Measurements from ENCODE around the gene VOPP1. TPM values are rescaled to one million over a fixed set of nuclear protein-coding genes. Genes with fewer than 3 reads are reported as not detected.

VOPP1 gene
- total RNA-seq, 1 donor from 2014 or later, result 138 TPM

DNA sequence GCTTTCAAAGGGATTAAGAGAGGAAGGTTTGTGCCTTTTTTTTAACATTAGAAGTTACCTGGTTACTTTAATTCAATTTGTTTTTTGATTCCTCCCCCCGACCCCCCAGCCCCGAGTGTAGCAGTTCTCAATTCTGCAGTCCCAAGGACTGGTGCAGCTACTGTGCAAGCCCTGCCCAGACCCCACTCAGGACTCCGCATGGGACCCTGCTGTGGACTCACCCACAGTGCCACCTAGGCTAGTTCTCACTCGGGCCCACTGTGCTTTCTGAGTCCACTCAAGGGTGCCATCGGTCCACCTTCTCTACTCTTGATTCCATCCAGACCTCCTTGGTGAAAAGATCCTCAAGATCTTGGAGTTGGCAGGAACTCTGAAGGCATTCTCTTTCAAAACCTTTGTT, 77.4 kb downstream of the VOPP1 start:
- no peak for DNase-seq (ENCODE audit: extremely low read depth, low read depth, low spot score)

DNA sequence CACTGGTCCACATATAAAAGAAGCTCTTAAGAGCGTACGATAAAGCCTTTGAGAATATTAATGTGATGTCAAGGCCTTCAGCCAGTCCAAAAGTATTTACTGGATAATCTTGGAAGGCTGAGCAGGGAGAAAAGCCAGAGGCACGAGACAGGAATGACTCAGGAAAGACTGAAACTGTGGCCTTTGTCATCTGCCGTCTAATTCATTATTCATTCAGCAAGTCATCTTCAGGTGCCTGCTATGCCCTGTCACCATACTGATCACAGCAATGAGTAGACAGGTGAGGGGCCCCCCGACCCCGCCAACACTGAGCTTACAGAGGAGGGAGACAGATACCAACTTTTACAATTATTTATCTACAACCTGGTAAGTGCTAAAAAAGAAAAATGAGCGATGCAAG, 78.9 kb downstream of the VOPP1 start:
- no peak for DNase-seq (ENCODE audit: extremely low read depth, low read depth, low spot score)

DNA sequence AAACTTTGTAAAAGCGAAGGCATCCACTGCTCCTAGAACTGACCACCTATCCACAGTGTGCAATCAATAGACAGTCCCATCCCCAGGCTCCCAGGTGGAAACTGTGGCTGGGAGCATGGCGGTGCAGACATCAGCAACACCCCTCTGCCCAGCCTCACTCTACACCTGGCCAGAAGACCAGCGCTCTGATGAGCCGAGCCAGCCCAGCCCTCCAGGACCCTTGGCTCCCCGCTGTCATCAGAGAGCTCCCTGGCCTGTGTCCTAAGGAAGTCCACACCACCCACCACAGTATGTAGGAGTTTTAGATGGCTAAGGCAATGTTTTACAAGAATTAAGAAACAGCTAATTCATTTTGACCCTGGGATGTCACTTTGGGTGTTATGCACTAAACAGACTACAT, 81.0 kb downstream of the VOPP1 start:
- no peak for DNase-seq (ENCODE audit: extremely low read depth, low read depth, low spot score)

DNA sequence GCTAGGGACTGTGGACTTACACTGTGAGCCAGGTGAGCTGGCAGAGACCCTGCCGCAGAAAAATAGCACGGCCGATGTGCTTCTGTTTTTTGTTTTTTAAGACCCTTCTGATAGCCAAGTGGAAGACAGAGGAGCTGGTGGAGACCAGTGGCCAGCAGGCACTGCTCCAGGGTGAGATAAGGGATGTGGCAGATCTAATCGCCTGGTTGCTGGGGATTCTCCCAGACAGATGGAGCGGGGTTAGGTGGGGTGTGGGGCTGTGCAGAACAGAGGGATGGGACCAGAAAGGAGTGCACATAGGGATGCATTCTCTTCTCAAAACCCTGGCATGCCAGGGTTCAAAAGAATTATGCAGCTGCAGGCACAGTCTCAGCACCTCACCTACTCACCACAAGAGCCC, 82.2 kb downstream of the VOPP1 start:
- DNase-seq (ENCODE audit: extremely low read depth, low read depth, low spot score), result no peak

DNA sequence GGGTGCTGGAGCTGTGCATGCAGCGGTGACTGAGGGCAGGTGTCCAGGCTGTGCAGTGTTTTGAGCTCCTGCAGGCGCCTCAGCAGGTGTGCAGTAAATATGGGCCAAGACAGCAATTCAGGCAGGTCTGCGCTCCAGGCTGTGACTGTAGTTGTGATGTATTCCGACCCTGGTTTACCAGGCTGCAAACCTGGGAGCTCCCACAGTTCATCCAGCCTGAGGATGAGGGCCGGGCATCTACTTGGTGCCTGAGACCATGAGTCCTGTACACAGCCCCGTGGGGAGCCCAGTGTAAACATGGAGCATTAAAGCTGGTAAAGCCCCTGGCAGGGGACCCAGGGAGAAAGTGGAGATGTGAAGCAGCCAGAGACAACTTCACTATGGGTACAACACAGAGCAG, 82.8 kb downstream of the VOPP1 start:
- no peak for DNase-seq (ENCODE audit: extremely low read depth, low read depth, low spot score)

DNA sequence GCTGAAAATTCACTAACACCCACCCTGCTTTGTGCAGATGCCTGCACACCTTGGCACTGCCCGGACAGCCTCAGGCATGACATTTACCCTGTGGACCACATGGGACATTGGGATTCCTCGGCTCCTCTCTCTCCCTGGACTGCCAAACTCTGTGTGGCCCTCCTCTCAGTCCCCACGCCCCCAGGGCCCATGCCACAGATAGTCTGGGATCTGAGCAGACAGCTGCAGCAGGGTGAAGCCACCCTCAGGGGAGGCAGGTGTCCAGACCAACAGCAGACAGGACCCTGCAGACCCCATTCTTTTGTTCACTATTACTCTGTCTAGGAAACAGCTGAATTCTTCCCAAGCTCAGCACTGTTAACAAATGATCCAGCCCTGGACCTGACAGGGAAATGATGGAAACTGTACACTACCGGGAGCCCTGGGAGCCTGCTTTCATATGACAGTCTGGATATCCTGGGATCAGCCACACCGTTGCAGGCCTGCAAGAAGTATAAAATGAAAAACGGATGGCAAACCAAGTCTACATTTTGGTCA, 83.4 kb downstream of the VOPP1 start:
- DNase-seq (ENCODE audit: extremely low read depth, low read depth, low spot score), result no peak

DNA sequence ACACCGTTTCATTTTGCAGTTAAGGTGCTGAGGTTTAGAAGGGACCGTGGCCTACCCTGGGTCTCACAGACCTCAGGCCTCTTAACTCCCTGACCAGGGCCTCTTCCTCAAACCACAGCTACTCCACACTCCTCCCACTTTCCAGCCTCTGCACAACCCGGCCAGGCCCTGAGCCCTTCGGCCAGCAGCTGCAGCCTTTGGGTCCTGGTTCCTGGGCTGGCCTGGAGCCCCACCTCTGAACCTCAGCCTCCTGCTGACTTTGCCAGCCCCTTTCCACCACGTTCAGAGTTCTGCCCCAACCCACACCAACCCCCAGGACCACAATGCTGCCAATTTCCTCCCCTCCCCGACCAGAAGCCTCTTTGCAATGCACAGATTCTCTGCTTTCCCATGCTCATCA, 84.1 kb downstream of the VOPP1 start:
- no peak for DNase-seq (ENCODE audit: extremely low read depth, low read depth, low spot score)

DNA sequence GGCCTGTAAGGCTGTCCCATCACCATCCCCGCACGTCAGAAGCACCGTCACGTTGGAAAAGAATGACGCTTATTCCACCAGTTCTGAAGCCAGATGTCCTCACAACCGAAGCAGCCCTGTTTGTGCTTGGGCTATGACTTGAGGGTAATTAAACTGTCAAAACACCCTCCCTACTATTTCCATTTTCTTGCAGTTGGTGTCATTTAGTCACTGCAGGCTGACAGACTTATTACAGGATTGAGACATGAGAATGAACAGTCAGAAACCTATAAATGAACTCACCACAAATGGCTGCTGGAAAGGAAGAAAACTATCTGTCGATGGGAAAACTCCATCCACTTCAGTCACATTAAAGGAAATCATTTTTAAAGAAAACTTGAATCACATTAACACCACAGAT, 85.3 kb downstream of the VOPP1 start:
- DNase-seq (ENCODE audit: extremely low read depth, low read depth, low spot score), result no peak

DNA sequence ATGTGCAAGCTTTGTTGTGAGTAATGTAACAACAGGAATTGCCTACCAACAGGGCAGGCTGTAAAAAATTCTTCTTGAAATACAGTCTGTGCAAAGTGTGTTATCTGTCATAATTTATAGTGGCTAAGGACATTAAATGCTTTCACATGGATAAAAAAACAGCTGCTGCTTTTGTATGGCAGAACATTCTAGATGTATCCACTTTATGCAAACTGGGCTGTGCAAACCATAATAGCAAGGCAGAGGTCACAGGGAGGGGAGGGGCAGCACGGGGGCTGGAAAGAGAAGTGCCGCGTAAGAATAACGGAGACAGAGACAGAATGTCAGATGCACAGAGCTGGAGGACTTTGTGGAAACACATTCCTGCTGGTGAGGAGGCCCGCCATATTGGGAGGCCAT, 86.1 kb downstream of the VOPP1 start:
- no peak for DNase-seq (ENCODE audit: extremely low read depth, low read depth, low spot score)

DNA sequence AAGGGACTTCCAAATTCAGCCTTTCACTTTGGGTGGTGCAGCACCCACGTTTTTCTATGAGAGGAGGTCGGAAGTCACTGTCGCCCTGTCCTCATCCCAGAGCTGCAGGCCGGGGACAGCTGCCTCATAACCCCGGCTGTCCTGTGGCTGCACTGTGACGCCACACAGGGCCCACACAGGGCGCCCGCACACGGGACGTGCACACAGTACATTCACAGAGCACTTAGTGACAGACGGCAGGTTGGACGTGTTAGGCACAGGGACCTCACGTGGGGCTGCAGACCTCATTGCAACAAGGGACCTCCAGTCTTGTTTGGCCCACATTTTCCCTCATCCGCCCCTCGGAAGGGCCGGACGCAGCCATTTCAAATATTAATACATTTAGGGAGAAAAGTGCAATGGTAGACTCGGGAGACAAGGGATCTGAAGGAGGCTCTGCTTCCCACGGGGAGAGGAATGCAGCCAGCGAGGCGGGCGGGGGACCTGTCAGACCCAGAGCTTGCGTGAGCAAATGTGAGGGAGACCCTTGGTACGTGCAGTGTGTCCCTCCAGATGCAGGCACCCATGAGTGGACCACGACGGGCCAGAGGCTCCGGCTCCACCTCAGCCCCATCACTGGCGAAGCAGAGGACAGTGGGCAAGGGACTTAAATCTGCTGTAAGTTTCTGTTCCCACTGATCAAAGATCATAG, 86.7 kb downstream of the VOPP1 start:
- no peak for DNase-seq (ENCODE audit: extremely low read depth, low read depth, low spot score)

DNA sequence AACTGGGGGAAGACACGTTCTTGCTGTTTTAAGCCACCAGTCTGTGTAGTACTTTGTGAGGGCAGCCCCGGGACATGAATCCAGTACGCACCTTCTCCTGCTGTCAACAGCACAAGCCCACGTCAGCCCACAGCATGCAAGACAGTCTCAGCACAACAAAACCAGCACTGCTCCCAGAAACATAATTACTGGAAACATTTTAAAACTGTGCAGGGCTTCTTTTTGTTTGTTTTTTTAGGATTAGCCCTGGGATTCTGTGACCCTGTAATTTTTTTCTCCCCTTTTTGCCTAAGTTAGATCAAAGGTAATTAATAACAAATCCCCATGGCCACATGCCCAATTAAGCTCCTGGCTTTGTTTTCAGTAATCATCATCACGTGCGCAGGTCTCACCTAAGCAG, 87.5 kb downstream of the VOPP1 start:
- DNase-seq (ENCODE audit: extremely low read depth, low read depth, low spot score), result no peak

DNA sequence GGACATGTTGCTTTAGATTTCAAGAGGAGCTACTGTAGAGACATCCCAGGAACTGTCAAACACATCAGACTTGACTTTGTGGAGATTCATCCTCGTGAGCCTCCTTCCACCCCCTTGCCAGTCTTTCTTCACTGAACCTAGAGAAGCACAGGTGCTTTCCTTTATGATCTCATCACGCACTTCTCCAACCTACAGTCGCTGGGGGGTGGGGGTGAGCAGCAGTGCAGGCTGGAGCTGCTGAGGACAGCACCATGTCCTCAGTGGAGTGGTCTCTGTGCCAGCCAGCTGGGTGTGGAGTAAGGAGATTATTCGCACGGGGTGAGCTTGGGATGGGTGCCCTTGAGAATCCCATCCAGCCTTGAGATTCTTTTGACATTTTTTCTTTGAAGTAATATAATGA, 88.1 kb downstream of the VOPP1 start:
- DNase-seq (ENCODE audit: extremely low read depth, low read depth, low spot score), result no peak

DNA sequence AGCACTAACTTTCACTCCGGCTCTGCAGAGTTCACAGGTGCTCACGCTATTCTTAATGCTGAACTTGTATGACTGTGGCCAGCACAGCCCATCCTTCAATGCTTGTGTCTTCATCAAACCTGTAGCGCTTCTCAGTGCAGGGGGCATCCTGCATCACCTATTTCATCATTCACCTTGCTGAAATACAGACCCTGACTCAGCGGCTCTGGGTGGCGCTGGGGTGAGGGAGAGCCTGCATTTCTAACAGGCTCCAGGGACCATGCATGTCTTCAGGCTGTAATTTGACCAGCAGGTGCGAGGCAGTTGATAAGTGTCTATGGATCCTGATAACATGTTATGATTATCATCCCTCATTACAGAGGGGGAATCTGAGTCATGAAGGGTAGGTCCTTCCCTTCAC, 89.3 kb downstream of the VOPP1 start:
- DNase-seq (ENCODE audit: extremely low read depth, low read depth, low spot score), result no peak

DNA sequence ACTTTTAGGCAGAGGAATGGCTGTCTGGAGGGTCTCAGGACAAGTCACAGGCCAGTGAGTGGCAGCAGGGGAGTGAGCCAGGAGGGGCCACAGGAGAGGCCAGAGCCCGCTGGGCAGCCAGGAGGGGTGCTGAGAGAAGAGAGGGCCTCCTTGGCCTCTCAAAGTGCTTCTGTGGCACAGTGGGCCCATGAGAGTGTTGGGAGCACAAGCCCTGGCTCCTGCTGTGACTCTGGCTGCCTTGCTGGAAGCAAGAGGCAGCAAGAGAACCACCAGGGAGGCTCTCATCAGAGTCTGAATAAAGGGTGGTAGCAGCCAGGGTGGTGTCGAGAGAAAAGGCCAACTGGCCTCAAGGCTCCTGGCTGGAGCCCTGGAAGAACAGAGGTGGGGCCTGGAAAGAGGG, 91.1 kb downstream of the VOPP1 start:
- no peak for DNase-seq (ENCODE audit: extremely low read depth, low read depth, low spot score)

DNA sequence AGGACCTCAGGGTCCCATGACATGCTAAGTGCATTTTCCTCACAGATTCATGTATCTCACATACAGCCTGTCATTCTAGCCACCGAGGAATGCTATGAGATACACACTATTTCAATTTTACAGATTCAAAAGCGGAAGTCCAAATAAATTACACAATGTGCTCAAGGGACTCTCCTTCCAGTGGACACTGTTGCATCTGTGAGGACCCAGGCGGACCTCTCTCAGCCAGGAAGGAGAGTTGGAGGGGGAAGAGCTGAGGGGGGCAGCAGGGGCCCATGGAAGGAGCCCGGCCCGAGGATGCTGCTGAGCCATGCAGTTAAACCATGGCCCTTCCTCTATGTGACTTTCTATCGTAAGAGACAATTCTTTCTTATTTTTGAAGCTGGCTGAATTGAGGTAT, 93.6 kb downstream of the VOPP1 start:
- DNase-seq (ENCODE audit: extremely low read depth, low read depth, low spot score), result no peak

DNA sequence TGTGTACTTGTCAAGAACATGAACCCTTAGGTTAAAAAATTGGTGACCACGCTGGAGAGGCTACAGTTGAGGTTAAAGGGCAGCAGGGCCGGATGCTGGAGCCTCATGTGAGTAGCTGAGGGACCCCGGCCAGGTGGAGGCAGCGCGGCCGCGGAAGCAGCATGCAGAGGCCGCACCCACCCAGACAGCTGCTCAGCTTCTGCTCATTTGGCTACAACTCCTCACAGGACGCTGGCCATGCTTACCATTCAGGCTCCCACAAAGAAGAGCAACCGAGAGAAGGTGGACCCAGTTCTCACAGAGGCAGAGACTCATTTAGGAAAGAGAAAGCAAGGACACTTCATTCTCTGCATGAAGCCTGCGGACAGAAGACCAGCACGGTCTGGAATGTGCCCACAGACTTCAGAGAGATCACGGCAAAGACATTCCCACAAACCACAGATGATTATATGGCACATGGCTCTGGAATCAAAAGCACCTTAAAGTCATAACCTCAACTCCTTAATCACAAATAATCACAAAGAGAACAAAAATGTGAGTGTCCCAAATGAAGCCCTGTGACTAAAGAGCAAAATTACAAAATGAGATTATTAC, 94.4 kb downstream of the VOPP1 start:
- no peak for DNase-seq (ENCODE audit: extremely low read depth, low read depth, low spot score)

DNA sequence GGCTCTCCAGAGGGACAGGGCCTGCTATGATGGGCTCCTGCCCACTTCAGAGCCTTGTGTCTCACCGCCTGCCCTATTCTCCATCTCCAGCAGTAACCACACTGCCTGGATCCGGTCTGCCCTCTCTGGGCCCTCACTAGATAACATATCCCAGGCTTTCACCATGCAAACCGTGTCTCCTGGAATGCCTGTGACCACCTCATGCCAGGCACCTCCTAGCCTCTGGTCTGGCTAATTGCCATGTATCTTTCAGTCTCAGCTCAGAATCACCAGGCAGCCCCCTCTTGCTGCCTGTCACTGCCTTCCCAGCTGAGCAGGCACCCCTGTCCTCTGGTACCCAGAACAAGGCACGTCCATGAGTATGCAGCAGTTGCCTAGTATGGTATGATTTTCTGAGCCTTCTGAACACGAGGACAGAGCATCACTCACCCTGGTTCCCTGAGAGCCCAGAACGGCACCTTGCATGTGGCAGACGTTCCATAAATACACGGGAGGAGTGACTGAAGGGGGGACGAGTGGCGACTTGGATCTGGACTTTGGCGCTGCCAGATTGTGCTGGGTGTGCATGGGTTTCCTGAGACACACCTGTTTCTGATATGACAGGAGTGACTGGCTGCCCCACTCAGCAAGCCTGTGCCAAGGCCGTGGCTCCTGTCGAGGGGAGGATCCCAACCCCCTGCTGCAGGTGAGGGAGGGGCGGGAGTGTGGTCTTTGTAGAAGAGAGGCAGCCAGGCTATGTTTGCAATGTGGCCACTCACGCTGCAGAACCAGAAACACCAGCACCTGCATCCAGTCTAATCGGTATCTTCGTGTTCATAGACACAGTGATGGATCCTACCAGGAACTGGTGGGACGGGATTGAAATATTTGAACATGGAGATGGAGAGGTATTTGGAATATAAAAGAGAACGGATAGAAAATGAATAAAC, 95.2 kb downstream of the VOPP1 start:
- DNase-seq (ENCODE audit: extremely low read depth, low read depth, low spot score), result no peak

DNA sequence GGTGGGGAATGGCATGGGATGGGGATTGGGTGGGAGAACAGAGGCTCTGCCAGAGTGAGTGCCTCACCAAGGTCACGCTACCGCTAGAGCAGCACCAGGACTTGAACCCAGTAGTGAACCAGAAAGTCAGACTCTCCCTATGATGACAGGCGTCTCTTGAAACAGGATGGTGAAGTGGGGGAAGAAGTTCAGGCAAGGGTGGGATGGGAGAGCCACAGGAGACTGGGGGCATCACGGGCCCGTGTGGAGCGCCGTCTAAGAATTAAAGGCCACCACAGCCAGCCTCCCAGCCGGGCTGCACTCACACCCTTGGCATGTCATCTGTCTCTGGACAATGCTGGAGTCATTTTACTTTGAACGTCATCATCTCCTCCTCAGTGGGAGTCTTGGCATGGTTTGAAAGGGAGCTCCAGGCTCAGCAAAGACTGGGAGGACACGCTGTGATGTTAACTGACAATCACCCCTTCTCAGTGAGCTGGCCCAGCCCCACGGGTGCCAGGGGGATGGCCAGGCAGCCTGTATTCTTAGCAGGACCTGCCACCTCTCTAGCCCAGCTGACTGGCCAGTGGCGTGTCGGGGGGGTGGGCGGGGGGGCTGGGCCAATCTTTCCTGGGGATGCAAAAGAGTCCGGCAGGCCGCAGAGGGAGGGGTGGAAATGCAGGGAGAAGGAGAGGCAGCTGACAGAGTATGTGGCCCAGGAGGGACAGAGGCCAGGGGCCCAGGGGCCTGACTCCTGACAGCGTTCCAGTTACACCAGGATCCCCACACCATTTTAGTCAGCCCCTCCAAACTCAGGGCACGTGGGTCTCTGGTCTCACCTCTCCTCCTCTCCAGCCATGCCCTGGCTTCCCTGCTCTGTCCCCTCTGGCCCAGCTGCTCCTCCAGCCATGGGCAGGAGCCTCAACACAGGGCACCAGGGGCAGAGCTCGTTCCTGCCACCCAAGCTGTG, 96.2 kb downstream of the VOPP1 start:
- DNase-seq (ENCODE audit: extremely low read depth, low read depth, low spot score), result no peak

DNA sequence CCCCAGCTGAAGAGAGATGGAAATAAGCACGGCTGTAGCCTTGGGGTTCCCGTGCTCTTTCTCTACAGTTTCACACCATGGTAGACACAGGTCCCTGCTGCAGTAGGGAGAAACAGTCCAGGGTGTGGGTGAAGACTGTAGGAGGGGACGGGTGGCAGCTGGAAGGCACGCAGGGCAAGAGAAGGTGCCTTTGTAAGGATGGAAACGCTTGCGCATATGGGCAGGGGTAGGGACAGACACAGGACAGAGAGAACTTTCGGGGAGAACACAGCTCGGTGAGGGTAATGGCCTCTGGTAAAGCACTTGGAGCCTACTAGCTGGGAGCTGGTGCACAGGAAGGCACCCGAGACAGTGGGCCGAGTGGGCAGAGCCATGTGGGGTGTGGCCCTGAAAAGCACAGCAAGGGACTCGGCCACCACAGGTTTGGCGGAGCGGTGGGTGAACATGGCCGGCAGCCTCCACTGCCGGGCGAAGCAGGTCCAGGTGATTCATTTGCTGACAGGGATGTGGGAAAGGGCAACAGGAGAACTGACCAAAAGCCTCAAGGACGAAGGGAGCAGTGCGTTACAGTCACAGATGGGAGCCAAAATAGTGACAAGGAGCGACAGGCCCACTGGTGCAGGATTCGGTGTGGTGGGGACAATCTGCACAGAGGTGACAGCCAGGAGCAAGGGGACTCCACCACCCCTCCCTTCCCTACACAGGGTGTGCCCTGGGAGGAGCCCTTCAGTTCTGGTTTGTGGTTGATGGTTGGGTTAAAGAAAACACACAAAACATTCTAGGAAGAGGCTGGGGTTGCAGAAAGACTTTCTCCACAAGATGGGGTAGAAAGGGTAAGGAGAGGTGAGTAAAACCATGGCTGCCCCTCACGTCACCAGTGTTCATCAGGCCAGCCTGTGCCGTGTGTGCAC, 97.1 kb downstream of the VOPP1 start:
- no peak for DNase-seq (ENCODE audit: extremely low read depth, low read depth, low spot score)

Measured in glomerular endothelial cell (primary cell).